NCI-H1930 (cell line): Measurements from ENCODE around the gene MSLN.
"Not testable (repeated sequence)": the region's sequence is repeated elsewhere in the genome, so short reads cannot be mapped to it uniquely, and the experiment has no call there.

Experiments
- DNase-seq, 2 experiments: peaks; one replicate each; lab custom pipeline; 2025; lab: John Stamatoyannopoulos, UW

Gene MSLN

GRCh38 chr16:734981-735881, 25.3 kb upstream of the MSLN start:
- DNase-seq: no peak

GRCh38 chr16:735982-736453, 24.5 kb upstream of the MSLN start:
- DNase-seq: no peak

- DNase-seq: no peak
These were observed 23.5 kb upstream of the MSLN start for GRCh38 chr16:736936-737481.

- DNase-seq: no peak
These were observed 20.7 kb upstream of the MSLN start for GRCh38 chr16:739560-740458.

GRCh38 chr16:740459-740763, 20.1 kb upstream of the MSLN start:
- DNase-seq: no peak

- peak; percentile 88 to 98 for DNase-seq
These were observed 19.6 kb upstream of the MSLN start, which contains the start of gene CIAO3 for GRCh38 chr16:740764-741505. TSS of gene CIAO3 (minus strand) at chr16:740997. CDS start at chr16:740985, 12 bp downstream.

- no peak for DNase-seq
These were observed 18.4 kb upstream of the MSLN start for GRCh38 chr16:741986-742629.

GRCh38 chr16:742894-743293, 17.6 kb upstream of the MSLN start:
- DNase-seq: not testable (repeated sequence)

- DNase-seq: no peak
These were observed 16.6 kb upstream of the MSLN start for GRCh38 chr16:743794-744500.

GRCh38 chr16:745739-746138, 14.8 kb upstream of the MSLN start:
- peak in 1 of 2 experiments; percentile 43 for DNase-seq

GRCh38 chr16:746637-747036, 13.9 kb upstream of the MSLN start:
- no peak for DNase-seq

- no peak for DNase-seq
These were observed 12.4 kb upstream of the MSLN start for GRCh38 chr16:747978-748746.

GRCh38 chr16:749010-749409, 11.5 kb upstream of the MSLN start:
- DNase-seq: no peak

GRCh38 chr16:750485-750884, 10.0 kb upstream of the MSLN start:
- DNase-seq: no peak

GRCh38 chr16:751152-752006, 9.2 kb upstream of the MSLN start:
- DNase-seq: no peak

- DNase-seq: no peak
These were observed 8.6 kb upstream of the MSLN start for GRCh38 chr16:752007-752312.

GRCh38 chr16:754121-754607, 6.4 kb upstream of the MSLN start:
- DNase-seq: not testable (repeated sequence)

GRCh38 chr16:754656-755055, 5.9 kb upstream of the MSLN start:
- no peak for DNase-seq

- no peak for DNase-seq
These were observed 4.1 kb upstream of the MSLN start for GRCh38 chr16:756428-756827.
